ENCODE measurements around the gene AGBL3. TPM values are rescaled to one million over a fixed set of nuclear protein-coding genes. Genes with fewer than 3 reads are reported as not detected.

The AGBL3 gene
- total RNA-seq, 1 experiment from 2014 or later: 2.1 TPM

GRCh38 chr7:135161669-135162068 is 175.4 kb downstream of the AGBL3 start:
- peaks cover 83% of the 10 kb centered on the region for H3K36me3 Mint-ChIP-seq
- POLR2A ChIA-PET: no interaction called here
- no peaks in the 10 kb centered on the region; the same call in 1 of the 2 replicates for H3K27me3 Mint-ChIP-seq (ENCODE audit: low read depth)
- TF ChIP-seq ZNF317 (CRISPR knock-in tag; IDR thresholded peaks at IDR 0.05; ENCODE audit: borderline replicate concordance, low read depth) (peak; percentile 64; the same call in 1 of the 2 replicates), ZNF512 (CRISPR knock-in tag; IDR thresholded peaks at IDR 0.05; ENCODE audit: borderline replicate concordance) (no peak), NFATC4 (CRISPR knock-in tag; IDR thresholded peaks at IDR 0.05) (no peak)
- no peak overlapping the region for H3K4me3 Mint-ChIP-seq
- CTCF ChIA-PET: interaction anchor here (1.7 to 1.9 kb wide), 2 partner anchors 8 to 175 kb away, joined by 5 to 7 read pairs; partner anchors contain the start of gene AGBL3
- no peak overlapping the region; the same call in 1 of the 2 replicates for H3K27ac Mint-ChIP-seq
- peaks cover 42% of the 10 kb centered on the region for H3K9me3 Mint-ChIP-seq
- peaks cover 26% of the 10 kb centered on the region for H3K4me1 Mint-ChIP-seq
- ATAC-seq (no peak), DNase-seq (ENCODE audit: low spot score) (no peak)

- H3K4me3 Mint-ChIP-seq: no peak overlapping the region
- no peak overlapping the region for H3K27ac Mint-ChIP-seq
- no peaks in the 10 kb centered on the region; the same call in 1 of the 2 replicates for H3K27me3 Mint-ChIP-seq (ENCODE audit: low read depth)
- peaks cover 34% of the 10 kb centered on the region for H3K9me3 Mint-ChIP-seq
- peaks cover 26% of the 10 kb centered on the region for H3K4me1 Mint-ChIP-seq
- ATAC-seq (no peak), DNase-seq (ENCODE audit: low spot score) (no peak)
- POLR2A ChIA-PET: no interaction called here
- CTCF ChIA-PET: interaction anchor here (0.6 kb wide), 1 partner anchor 549 kb away, joined by 3 read pairs; no protein-coding TSS in a partner anchor
- TF ChIP-seq ZNF263 (CRISPR knock-in tag; IDR thresholded peaks at IDR 0.05; ENCODE audit: low read depth): no peak
- TF ChIP-seq ZNF317 (CRISPR knock-in tag; IDR thresholded peaks at IDR 0.05; ENCODE audit: borderline replicate concordance, low read depth): no peak
- no peak for TF ChIP-seq E2F5 (CRISPR knock-in tag; IDR thresholded peaks at IDR 0.05)
- TF ChIP-seq FOXP1 (CRISPR knock-in tag; IDR thresholded peaks at IDR 0.05; ENCODE audit: borderline replicate concordance): no peak
- TF ChIP-seq TEAD1 (CRISPR knock-in tag; IDR thresholded peaks at IDR 0.05): no peak
- no peak for TF ChIP-seq FOXJ3 (CRISPR knock-in tag; IDR thresholded peaks at IDR 0.05; ENCODE audit: borderline replicate concordance)
- no peak for TF ChIP-seq GRHL2 (CRISPR knock-in tag; IDR thresholded peaks at IDR 0.05; ENCODE audit: insufficient replicate concordance, severe bottlenecking)
- no peak for TF ChIP-seq CDX4 (CRISPR knock-in tag; IDR thresholded peaks at IDR 0.05; ENCODE audit: borderline replicate concordance)
- TF ChIP-seq E2F4 (CRISPR knock-in tag; IDR thresholded peaks at IDR 0.05; ENCODE audit: borderline replicate concordance, low read depth): no peak
- TF ChIP-seq ZNF138 (CRISPR knock-in tag; conservative IDR thresholded peaks at IDR 0.05): no peak
- no peak for TF ChIP-seq ZNF281 (CRISPR knock-in tag; IDR thresholded peaks at IDR 0.05)
- TF ChIP-seq KAT7 (CRISPR knock-in tag; IDR thresholded peaks at IDR 0.05; ENCODE audit: borderline replicate concordance): no peak
- no peak for TF ChIP-seq MYBL2 (CRISPR knock-in tag; IDR thresholded peaks at IDR 0.05)
- H3K36me3 Mint-ChIP-seq: peaks cover 83% of the 10 kb centered on the region
These were observed 176.2 kb downstream of the AGBL3 start for GRCh38 chr7:135162382-135163001.

Data from WTC11 (cell line).